ENCODE results near the gene SFXN2.

SFXN2 gene

DNA sequence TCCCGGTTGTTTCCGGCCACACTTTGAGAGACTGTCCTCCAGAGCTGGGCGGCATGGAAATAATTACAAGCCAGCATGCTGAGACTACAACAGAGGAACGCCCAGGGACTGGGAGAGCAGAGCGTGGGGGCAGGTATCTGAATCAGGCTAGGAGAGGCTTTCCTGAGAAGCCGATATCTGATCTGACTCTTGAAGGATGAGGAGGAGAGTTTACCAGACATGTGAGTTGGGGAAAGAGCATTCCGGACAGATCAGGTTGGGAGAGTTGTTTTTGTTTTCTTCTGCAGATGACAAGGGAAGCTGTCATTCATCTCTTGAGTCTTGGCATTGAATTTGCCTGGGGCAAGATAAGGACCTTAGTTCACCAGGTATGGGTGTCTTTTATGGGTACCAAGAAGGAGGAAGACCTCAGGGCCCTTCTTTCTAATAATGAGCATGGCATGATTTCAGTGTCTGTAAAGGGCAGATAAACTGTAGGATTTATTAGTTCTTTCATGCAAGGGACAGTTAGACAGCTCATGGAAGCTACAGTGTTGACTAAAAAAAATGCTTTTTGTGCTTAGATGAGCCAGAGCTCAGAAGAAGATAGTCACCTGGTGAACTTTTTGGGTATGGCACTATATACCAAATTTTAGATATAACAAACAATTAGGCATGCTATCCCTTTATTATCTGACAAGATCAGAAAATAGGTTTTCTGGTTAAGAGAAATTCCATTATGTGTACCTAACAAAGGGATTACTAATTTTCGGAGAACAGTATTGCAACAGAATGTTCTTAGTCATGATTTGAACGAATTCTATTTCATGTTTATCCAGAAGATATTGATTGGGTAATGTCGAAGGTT, 65.5 kb downstream of the SFXN2 start:
- no peak for DNase-seq

DNA sequence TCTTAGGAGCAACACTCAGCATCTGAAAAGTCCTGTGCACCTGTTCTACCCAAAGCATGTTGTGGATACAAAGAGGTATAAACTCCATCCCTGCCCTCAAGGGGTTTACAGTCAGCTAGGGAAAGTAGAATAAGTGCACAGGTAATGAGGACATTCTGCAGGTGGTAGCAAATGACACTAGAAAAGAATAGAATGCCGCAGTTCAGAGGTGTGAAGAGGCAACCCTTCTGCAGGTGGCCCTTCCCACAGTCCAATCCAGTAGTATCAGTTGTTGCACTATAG, 66.0 kb downstream of the SFXN2 start:
- DNase-seq = no peak

DNA sequence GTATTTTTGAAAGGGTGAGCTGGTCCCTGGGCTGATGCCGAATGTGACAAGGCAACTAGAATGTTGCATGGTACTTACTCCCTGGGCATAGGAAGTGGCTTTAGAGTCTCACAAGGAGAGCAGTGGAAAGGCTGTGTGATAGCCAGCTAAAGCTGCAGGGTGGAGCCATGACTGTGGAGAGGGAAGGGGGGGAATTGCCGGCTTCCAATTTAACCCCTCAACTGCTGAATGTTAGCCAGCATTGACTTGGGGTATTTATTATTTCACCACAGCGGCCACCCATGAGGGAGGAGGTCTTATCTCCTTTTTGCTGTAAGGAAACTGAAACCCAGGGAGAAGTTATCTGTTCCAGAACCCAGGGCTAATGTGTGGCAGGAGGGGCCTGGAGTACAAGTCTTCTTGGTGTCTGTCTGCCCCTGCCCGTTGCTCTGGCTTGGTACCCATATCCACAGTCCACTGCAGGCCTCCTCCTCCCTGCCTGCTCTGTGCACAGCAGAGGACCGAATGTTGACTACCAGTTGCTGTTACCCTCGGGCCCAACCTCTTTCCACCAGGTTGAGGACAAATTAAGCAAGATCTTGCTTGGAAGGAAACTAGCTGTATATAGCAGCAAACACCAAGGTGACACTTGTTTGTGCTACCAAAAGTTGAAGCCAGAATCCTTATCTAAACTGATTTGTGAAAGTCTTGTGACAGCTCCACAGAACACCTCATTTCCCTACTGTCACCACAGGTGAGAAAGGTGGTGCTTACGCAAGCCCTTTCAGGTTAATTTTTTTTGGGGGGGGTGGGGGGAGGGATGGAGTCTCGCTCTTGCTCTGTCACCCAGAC, 66.9 kb downstream of the SFXN2 start:
- no peak for DNase-seq

DNA sequence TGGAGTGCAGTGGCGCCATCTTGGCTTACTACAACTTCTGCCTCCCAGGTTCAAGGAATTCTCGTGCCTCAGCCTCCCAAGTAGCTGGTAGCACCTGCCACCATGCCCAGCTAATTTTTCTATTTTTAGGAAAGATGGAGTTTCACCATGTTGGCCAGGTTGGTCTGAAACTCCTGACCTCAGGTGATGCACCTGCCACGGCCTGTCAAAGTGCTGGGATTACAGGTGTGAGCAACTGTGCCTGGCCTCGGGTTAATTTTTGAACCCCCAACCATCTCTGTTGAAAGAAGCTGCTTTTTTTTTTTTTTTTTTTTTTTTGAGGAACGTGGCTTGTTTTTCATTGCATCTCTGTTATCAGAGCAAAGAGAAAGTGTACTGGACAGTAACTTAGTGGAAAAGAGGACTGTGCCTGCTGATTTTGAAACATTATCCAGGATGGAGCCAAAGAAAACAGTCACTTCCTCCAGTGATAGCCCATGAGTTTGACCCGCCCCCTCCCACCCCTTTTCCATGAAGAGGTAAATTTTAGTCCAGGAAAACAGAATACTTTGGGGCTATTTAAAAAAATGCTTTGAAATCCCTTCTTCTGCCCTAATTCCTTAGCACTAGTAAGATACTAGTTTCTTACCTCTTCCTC, 67.6 kb downstream of the SFXN2 start:
- DNase-seq = no peak

DNA sequence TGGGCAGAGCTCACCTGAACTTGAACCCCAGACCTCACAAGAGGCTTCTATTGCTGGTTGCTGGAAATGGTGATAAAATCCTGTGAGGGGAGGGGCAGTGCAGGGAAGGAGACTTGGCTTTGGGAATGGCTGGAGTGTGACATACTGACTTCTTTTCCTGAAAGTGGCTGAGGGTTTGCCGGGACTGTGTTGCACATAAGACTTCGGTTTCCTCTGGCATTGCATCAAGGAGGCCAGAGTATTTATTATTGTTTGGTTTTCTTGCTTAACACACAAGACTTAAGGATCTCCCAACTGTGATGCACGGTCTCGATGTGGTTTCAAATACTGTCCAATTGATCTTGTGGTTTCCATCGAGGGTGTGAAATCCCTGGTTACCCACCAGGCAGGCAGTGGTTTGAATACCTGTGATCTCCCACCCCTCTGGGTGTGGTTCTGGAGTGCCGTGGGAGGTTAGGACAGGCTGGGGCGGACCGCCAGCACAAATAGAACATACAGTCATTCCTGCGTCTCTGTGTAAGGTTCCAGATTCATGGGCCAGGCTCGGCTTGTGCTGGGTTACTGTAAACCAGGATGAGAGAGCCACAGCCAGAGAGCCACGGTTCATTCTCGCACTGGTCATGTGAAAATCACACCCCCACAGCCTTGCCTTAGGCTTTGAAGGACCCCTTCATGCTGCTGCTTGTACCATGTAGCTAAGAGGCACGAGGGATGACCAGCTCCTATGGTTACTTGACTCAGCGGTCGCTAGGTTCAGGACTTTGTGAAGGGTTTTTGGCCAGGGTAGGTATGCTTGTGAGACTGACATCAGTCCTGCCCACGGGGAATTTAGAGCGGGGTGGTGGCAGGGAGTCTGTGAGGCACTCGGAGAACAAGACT, 68.5 kb downstream of the SFXN2 start:
- no peak for DNase-seq

DNA sequence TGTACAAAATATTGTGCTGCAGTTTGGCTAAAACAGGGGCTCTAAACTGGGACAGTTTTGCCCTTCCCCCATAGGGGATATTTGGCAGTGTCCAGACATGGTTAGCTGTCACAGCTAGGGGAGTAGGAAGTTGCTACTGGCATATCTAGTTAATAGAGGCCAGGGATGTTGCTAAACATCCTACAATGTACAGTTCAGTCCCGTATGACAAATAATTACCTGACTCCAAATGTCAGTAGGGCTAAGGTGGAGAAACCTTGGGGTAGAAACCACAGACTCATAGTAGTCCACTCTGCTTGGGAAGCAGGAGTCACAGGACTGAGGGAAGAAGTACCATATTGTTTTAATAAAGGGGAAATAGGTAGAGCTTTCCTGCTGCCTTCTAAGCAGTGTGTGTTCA, 69.1 kb downstream of the SFXN2 start:
- no peak for DNase-seq

DNA sequence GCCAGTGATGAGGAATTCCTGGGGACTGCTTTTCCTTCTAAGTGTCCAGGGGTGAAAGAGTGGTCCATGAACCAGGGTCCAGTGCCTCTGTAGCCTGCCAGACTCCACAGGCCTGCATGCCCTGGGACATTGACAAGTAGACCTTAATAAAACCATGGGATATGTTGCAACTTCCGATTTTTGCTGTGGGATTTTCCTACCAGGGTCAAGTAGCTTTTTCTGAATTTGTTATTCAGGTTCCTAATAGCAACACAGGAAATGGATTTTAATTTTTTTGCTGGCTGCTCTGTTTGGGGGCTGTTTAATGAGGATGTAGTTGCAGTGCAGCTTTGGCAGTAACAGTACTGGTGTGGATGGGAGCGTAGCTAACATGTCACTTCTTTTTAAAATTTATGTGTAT, 71.4 kb downstream of the SFXN2 start:
- peak; percentile 93 to 94 for DNase-seq

DNA sequence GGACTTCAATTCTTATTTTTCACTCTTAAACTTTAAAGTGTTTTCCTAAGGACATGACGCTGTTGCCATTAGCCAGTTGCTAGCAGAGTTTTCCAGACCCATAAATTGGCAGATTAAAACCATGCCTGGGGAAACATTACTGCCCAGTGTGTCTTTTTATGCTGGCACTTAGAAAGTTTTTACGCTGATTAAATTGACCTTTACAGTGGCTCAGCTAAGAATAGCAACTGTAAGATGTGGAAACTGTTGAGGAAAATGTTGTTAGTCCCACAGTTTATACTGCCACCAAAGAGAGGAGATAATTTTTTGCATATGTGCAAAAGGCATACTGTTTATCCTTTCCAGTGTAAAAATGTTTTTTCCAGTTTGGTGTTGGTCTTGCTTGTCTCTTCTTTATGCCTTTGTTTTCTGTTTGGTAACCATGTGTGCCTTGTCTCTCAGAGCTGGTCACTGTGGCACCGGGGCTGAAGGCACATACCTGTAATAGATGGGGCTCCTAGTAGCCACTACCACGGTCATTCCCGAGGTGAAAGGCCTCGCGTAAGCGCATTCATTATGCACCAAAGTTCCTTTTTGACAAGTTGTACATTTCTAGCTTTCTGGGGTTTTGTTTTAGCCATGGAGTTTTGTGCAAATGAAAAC, 77.4 kb downstream of the SFXN2 start:
- DNase-seq = no peak

Data from Kasumi-1 (cell line).